GM10266 (cell line): ENCODE measurements around the gene ANKRD11.

Experiments
- DNase-seq: peaks from one replicate; pipeline ENCODE4 v3.0.0; 2012; ENCODE audit errors: extremely low spot score
- TF ChIP-seq, protein P1 (sequence below): IDR thresholded peaks from 2 replicates; pipeline ENCODE4 v1.5.1; 2012; ENCODE audit warnings: mild to moderate bottlenecking, low read depth; ENCODE audit not compliant: control insufficient read depth, insufficient read depth; ENCODE audit errors: missing control alignments

The ANKRD11 gene

DNA sequence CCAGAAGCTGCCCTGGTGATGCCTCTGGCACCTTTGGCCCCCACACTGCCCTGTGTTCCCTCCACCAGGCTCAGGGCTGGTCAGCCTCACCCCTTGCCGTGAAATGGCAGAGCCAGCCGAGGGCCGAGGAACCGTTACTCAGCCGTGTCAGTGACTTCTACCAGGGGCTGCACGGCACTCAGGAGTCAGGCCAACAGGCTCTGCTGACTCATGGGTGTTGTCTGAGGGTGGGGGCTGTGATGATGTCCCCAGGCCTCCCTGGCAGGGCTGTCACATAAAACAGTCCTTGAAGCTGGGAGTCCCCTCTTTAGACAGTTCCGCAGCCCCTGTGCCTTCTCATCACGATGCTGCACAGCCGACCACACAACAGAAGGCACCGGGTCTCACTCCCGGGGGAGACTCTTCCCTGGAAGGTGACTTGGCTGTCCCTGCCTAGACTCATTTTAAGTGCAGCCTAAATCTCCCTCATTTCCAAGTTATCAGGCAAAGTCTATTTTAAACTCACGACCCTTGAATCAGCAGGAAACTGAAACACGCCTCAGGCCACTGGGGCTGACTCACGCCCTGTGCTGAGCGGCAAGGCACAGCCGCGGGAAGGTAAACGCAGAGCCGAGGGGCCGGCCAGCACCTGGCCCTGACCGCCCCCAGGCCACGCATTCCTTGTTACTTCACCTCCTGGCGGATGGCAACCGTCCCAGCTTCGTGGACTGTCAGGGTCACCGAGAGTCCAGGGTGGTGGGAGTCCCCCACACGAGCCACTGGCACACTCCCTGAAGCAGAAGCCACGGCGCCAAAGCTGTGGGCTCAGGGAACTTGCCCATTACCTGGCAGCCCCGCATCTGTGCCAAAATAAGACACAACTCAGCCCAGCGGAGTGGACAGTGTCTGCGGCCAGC, 170.2 kb downstream of the ANKRD11 start:
- TF ChIP-seq, protein P1, sequence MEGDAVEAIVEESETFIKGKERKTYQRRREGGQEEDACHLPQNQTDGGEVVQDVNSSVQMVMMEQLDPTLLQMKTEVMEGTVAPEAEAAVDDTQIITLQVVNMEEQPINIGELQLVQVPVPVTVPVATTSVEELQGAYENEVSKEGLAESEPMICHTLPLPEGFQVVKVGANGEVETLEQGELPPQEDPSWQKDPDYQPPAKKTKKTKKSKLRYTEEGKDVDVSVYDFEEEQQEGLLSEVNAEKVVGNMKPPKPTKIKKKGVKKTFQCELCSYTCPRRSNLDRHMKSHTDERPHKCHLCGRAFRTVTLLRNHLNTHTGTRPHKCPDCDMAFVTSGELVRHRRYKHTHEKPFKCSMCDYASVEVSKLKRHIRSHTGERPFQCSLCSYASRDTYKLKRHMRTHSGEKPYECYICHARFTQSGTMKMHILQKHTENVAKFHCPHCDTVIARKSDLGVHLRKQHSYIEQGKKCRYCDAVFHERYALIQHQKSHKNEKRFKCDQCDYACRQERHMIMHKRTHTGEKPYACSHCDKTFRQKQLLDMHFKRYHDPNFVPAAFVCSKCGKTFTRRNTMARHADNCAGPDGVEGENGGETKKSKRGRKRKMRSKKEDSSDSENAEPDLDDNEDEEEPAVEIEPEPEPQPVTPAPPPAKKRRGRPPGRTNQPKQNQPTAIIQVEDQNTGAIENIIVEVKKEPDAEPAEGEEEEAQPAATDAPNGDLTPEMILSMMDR: no peak
- DNase-seq: peak; percentile 83

DNA sequence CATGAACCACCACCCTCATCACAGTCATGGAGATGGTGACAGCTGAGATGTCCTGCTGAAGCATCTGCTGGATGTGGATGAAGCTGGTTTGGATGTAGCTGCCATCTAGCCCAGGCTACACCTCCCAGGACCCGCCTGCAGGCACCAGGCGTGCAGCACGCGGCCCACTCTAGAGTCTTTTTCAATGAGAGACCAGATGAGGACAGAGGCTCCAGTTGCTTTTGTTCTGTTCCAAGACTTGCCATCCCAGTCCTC, 170.8 kb downstream of the ANKRD11 start:
- DNase-seq: no peak
- TF ChIP-seq, protein P1: no peak

DNA sequence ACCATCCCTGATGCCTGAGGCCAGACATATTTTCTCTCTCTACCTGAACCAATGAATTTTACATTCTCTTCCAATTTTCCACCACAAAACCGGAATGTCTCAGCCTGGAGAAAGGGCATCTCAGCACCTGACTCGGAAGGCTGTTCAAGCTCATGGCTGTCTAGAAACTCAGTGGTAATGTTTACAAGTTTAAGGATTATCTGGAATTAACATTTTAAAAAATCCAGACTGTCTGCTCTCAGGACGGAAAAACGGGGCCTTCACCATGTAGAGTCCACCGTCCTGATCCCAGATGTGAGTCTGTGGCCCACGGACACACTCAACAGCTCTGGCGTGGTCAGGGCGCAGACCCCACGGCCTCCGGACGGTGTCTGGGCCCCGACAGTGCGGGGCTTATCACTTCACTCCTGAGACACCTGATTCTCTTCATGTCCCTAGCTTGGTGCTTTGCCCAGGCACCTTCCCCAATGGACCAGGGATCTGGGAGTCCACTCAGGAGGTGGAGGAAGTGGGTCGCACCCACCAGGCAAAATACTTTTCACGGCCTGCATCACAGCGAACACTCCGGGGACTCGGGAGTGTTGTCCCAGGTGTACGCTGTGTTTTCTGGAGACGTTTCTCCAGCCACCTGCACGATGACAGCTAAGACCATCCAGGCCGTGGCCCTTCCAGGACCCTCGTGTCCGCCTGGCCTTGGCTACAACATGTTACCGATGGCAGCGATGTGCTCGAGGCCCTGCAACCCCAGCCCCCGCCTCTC, 171.3 kb downstream of the ANKRD11 start:
- no peak for DNase-seq
- TF ChIP-seq, protein P1: no peak

DNA sequence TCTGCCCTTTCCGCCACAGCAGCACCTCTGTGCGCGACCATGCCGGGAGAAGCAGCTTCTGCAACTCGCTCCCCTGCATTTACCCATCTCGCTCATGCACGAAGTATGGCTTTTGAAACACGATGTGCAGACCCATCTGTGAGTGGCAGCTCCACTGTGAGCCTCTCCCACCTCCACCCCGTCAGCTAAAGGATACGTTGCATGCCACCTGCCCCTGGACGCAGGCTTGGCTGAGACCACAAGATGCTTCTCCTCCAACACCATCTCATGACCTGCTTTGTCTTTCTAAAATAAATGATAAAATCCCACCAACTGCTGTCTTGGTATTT, 172.0 kb downstream of the ANKRD11 start:
- no peak for DNase-seq

DNA sequence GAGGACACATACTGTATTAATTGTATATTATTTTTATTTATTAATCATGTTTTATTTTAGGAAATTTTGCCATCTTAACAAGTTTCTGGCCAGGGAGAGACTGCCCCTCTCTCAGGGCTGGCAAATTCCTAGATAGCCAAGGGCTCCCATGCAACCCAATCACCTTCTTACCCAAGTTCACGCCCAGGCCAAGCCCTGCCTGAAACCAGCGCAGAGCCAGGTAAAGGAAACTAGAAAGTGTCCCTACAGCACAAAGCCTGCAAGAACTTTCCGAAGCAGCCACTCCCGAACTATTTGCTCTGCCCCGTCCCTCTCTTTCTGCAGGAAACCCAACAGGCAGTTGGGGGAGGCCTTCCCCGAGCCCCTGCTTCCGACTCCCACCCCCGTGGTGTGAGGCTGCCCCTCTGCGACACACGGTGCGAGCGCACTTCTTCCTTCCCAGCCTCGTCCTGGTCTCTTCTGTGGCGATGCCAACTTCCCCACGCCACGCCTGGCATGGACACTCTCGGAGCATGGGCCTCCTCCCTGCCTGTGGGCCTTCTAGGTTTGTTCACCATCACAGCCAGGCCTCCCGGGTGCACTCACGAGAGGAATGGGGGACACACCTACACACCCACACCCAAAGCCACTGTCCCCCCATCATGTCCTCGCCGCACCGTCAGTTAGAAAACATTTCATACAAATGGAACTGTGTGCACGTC, 172.5 kb downstream of the ANKRD11 start:
- TF ChIP-seq, protein P1: no peak
- DNase-seq: no peak

More for the DNA sequence above, 172.0 kb downstream of the ANKRD11 start:
- TF ChIP-seq, protein P1: no peak

DNA sequence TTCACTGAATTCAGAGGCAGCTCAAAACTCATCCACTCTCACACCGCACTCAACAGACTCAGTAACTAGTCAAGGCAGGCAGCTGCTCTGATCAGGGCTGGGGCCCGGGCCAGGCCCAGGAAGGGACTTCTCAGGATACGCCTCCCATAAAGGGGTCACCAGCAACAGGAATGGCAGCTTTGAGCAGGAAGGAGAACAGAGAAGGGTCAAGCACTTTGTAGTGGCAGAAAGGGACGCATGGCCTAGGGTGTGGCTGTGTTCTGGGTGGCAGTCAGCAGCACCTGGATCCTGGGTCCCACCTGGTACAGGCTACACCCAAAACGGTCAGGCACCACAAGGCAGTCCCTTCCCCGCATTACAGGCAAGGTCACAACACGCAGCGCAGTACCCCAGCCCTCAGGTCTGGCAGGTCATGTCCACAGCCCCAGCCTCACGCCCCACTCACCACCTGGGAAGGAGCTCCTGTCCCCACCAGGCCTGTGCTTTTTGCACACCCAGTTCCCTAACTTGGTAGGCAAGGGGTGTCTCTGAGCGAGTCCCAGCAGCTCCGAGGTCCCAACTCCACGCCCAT, 173.2 kb downstream of the ANKRD11 start:
- no peak for DNase-seq
- TF ChIP-seq, protein P1: no peak

DNA sequence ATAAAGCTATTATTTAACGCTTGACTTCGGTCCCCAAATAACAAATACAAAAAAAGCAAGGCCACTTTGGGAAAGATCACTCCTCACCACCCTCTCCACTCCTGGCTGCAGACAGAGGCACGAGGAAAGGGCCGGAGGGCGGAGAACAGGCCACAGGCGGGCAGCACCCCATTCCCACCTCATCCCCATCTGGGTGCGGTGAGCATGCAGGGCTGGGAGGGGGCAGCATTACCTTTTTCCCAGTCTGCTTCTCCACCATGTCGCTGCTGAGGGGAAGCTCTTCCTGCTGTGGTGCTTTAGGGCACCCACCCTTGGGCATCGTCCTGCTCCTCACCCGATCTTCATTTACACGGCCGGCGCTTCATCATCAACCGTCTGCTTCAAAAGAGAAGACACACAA, 173.7 kb downstream of the ANKRD11 start:
- DNase-seq: no peak
- TF ChIP-seq, protein P1: no peak
